Thyroid gland (tissue), 4 donors: ENCODE measurements around the gene IFIT5. TPM values are rescaled to one million over a fixed set of nuclear protein-coding genes. Genes with fewer than 3 reads are reported as not detected.
A peak's percentile ranks its signal among the peaks of the same experiment; 100 is the strongest.

Source experiments
- DNase-seq, 2 donors: peaks; one replicate each; pipeline ENCODE4 v3.0.0-alpha.2; 2019
- H3K27ac ChIP-seq, 3 donors: fragments of 200-600 bp; sonication (generic); 1 replicate in 2 of 3; 2 replicates in 1 of 3; pipeline ENCODE4 v1.5.1; 2016 to 2019; ENCODE audit warnings: mild to moderate bottlenecking in 1 of 3, moderate library complexity in 1 of 3
- H3K27me3 ChIP-seq: fragments of 200-600 bp; sonication (generic); one replicate; pipeline ENCODE4 v1.5.1; 2019
- H3K36me3 ChIP-seq, 2 donors: fragments of 200-600 bp; sonication (generic); one replicate each; pipeline ENCODE4 v1.5.1; 2016 to 2019
- H3K4me1 ChIP-seq, 2 donors: fragments of 200-600 bp; sonication (generic); one replicate each; pipeline ENCODE4 v1.5.1; 2017 to 2019
- H3K4me3 ChIP-seq, 3 donors: fragments of 200-600 bp; sonication (generic); replicated peaks in 1 of 3; 1 replicate in 2 of 3; 2 replicates in 1 of 3; pipeline ENCODE4 v1.5.1; 2016; ENCODE audit warnings: mild to moderate bottlenecking in 1 of 3
- H3K9me3 ChIP-seq: fragments of 200-600 bp; sonication (generic); one replicate; pipeline ENCODE4 v1.5.1; 2017
- CTCF ChIP-seq, 6 experiments: fragments of 200-600 bp in 3 of 6; fragments of 450-650 bp in 3 of 6; sonication (generic) in 3 of 6; IDR thresholded peaks; one replicate each; pipeline ENCODE4 v1.5.1; 2016 to 2019; ENCODE audit warnings: antibody characterized with exemption in 6 of 6, mild to moderate bottlenecking in 2 of 6, inconsistent platforms in 1 of 6, moderate library complexity in 1 of 6
- POLR2A ChIP-seq, 2 donors: fragments of 450-650 bp; IDR thresholded peaks; one replicate each; pipeline ENCODE4 v1.6.1; 2017; ENCODE audit warnings: antibody characterized with exemption in 2 of 2, mild to moderate bottlenecking in 2 of 2, moderate library complexity in 1 of 2
- WGBS, 2 donors: methylation state at CpG; one replicate each; pipeline ENCODE4 v1.1.5; 2017; 5-methylcytosine and 5-hydroxymethylcytosine counted together
- intact Hi-C: fragments of 100-400 bp; cut with DNase I; formaldehyde crosslinking; loops from one replicate; pipeline ENCODE4 v1.15.1; 2023
- total RNA-seq, 4 donors: library from RNA; depleted of rRNA; stranded (reverse); fragments of >200 nt; gene quantifications; one replicate each; pipeline ENCODE4 v1.2.3, GENCODE V29; 2016

IFIT5 gene
- total RNA-seq, 4 donors from 2014 or later, result 13.7 to 23.0 (median 17.1) TPM

DNA sequence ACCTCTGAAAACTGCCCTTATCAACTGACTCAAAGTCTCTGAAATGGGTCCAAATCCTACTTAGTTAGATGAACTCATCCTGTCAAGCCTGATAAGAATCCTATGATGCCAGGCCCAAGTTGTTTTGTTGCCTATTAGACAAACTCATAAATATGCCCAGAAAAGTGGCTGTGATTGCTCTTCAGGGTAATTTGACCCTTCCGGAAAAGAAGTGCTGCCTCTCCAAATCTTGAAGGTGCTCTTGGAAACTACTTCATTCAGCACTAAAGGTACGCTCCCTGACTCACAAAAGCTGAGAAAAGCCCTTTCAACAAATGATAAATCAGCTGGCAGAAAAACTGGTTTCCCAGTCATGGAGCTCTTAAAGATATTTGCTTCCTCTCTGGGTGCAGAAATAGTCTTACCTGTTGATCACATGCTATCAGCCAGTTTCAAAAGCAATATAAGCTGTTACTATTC is 6.7 kb downstream of the IFIT5 start:
- peak; percentile 38 to 43 for DNase-seq
- WGBS, 2 donors, result 41 to 52% methylated on average over 2 of the region's 2 CpGs
- H3K27me3 ChIP-seq, result no peaks in the 10 kb centered on the region
- H3K4me1 ChIP-seq, result peaks cover 13 to 25% of the 10 kb centered on the region in 2 donors
- TF ChIP-seq POLR2A (IDR thresholded peaks at IDR 0.05) (no peak), CTCF (IDR thresholded peaks at IDR 0.05) (no peak)
- H3K4me3 ChIP-seq, result no peak overlapping the region
- peaks cover 0 to 4% of the 10 kb centered on the region in 2 donors for H3K36me3 ChIP-seq
- intact Hi-C loops, result no loop called here
- H3K9me3 ChIP-seq, result no peaks in the 10 kb centered on the region
- peak overlapping the region; percentile 64 to 78 (median 74) for H3K27ac ChIP-seq

DNA sequence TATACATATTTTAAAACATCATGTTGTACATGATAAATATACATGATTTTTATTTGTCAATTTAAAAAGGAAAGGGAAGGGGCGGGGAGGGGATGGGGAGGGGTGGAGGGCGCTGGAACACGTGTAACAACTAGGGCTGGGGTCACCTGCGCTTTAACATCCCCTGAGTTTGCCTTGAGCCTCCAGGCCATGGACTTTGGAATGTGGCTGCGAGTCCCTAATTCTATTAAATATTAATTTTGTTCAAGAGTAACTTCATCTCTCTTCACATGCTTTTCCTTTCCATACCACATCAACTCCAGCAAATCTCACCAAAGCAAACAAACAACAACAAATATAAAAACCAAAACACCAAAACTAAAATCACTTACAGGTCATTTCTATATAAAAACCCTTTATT is 10.6 kb downstream of the IFIT5 start:
- 89 to 92% methylated on average over 5 of the region's 5 CpGs for whole genome bisulfite sequencing, 2 donors
- Histone ChIP-seq H3K9me3 (no peaks in the 10 kb centered on the region), H3K4me3 (no peak overlapping the region), H3K4me1 (peaks cover 13 to 18% of the 10 kb centered on the region in 2 donors), H3K36me3 (no peaks in the 10 kb centered on the region), H3K27ac (no peak overlapping the region), H3K27me3 (no peaks in the 10 kb centered on the region)
- intact Hi-C loops, result loop anchor here (5.0 kb wide), 2 partner anchors 137 to 277 kb away; partner anchors contain the start of gene KIF20B
- TF ChIP-seq POLR2A (IDR thresholded peaks at IDR 0.05), result no peak
- no peak for TF ChIP-seq CTCF (IDR thresholded peaks at IDR 0.05)
- DNase-seq, result no peak

GRCh38 chr10:89426230-89426868 is 12.0 kb downstream of the IFIT5 start:
- 53 to 56% methylated on average over 5 of the region's 5 CpGs for WGBS, 2 donors

GRCh38 chr10:89427629-89428028 is 13.3 kb downstream of the IFIT5 start:
- H3K4me3 ChIP-seq, result no peak overlapping the region
- 85 to 96% methylated on average over 4 of the region's 4 CpGs for WGBS, 2 donors
- TF ChIP-seq CTCF (IDR thresholded peaks at IDR 0.05) (no peak), POLR2A (IDR thresholded peaks at IDR 0.05) (no peak)
- H3K27ac ChIP-seq, result no peak overlapping the region
- H3K27me3 ChIP-seq, result no peaks in the 10 kb centered on the region
- no peaks in the 10 kb centered on the region for H3K36me3 ChIP-seq
- peaks cover 5 to 13% of the 10 kb centered on the region in 2 donors for H3K4me1 ChIP-seq
- H3K9me3 ChIP-seq, result no peaks in the 10 kb centered on the region
- intact Hi-C loops, result loop anchor here (5.0 kb wide), 2 partner anchors 135 to 275 kb away; partner anchors contain the start of gene KIF20B
- DNase-seq, result no peak

More at GRCh38 chr10:89426230-89426868, 12.0 kb downstream of the IFIT5 start:
- no peaks in the 10 kb centered on the region for H3K27me3 ChIP-seq
- H3K4me3 ChIP-seq, result no peak overlapping the region
- no peak for TF ChIP-seq POLR2A (IDR thresholded peaks at IDR 0.05)
- TF ChIP-seq CTCF (IDR thresholded peaks at IDR 0.05), result peak; percentile 46 to 91 (median 84)
- peaks cover 4 to 13% of the 10 kb centered on the region in 2 donors for H3K4me1 ChIP-seq
- no peaks in the 10 kb centered on the region for H3K36me3 ChIP-seq
- H3K27ac ChIP-seq, result no peak overlapping the region
- H3K9me3 ChIP-seq, result no peaks in the 10 kb centered on the region
- no peak for DNase-seq
- intact Hi-C loops, result loop anchor here (5.0 kb wide), 2 partner anchors 136 to 276 kb away; partner anchors contain the start of gene KIF20B

DNA sequence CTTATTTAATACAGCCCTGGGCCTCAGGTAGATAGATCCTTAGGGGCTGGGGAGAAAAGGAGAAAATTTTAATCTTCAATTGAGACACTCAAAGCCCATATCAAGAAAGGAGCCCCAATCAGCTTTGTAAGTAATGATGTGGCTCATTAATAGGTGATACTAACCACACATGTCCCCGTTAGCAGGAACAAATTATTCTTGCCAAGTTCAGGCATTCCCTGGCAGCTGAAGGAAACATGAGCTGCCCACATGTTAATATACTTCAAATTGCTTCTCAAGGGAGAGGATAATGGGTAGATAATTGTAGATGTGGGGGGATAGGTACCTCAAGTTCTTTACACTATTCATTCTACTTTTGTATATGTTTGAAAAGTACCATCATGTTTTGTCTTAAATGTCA is 14.5 kb downstream of the IFIT5 start:
- DNase-seq, result no peak
- Histone ChIP-seq H3K27ac (no peak overlapping the region), H3K4me1 (peaks cover 5 to 13% of the 10 kb centered on the region in 2 donors), H3K27me3 (no peaks in the 10 kb centered on the region), H3K36me3 (no peaks in the 10 kb centered on the region), H3K9me3 (no peaks in the 10 kb centered on the region), H3K4me3 (no peak overlapping the region)
- intact Hi-C loops, result loop anchor here (5.0 kb wide), 2 partner anchors 133 to 273 kb away; partner anchors contain the start of gene KIF20B
- no peak for TF ChIP-seq CTCF (IDR thresholded peaks at IDR 0.05)
- WGBS, 2 donors, result 68 to 78% methylated on average over 1 of the region's 1 CpG
